ENCODE measurements around the gene CGB2. TPM values are rescaled to one million over a fixed set of nuclear protein-coding genes. Genes with fewer than 3 reads are reported as not detected.
"Not testable (repeated sequence)": the region's sequence is repeated elsewhere in the genome, so short reads cannot be mapped to it uniquely, and the experiment has no call there.

Gene CGB2
- polyA plus RNA-seq (not detected in 2 replicates), polyA minus RNA-seq (not detected in 2 replicates)

DNA sequence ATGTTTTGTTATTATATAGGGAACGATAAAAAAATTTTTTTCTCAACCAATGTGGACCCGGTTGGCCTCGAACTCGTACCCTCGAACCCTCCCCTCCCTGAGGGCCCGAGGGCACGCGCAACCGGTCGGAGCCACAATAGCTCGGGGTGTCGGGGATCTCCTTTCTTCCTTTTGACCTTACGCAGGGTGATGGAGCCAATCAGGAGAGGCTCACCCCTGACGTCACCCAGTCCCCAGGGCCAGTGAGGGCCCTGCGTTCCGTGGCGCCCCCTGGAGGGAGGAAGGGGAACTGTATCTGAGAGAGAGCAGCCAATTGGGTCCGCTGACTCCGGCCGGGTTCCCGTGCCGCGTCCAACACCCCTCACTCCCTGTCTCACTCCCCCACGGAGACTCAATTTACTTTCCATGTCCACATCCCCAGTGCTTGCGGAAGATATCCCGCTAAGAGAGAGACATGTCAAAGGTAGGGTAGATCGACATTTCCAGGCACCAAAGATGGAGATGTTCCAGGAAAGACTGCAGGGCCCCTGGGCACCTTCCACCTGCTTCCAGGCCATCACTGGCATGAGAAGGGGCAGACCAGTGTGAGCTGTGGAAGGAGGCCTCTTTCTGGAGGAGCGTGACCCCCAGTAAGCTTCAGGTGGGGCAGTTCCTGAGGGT, at the start of gene CGB2:
TSS of gene CGB2 (plus strand) at position 249 of the 660 bp plus-strand sequence. CDS start at position 455, 206 bp downstream.
- not testable (repeated sequence) for H3K27ac ChIP-seq (ENCODE audit: low read length); H3K36me3 ChIP-seq (ENCODE audit: insufficient read depth, low read length); H3K4me2 ChIP-seq (ENCODE audit: low read length); H4K20me1 ChIP-seq (ENCODE audit: insufficient read depth); H3K9me2 ChIP-seq (ENCODE audit: insufficient read depth, low read length); H3F3A ChIP-seq (ENCODE audit: insufficient read depth, low read length, poor library complexity, severe bottlenecking); H3K9me3 ChIP-seq (ENCODE audit: low read length); H3K27me3 ChIP-seq (ENCODE audit: insufficient read depth, low read depth, low read length); H3K4me3 ChIP-seq (ENCODE audit: low read length); H3K9ac ChIP-seq (ENCODE audit: low read length); H2AFZ ChIP-seq (ENCODE audit: low read depth, low read length); H3K79me2 ChIP-seq (replicated peaks; ENCODE audit: insufficient read depth, low read length)

DNA sequence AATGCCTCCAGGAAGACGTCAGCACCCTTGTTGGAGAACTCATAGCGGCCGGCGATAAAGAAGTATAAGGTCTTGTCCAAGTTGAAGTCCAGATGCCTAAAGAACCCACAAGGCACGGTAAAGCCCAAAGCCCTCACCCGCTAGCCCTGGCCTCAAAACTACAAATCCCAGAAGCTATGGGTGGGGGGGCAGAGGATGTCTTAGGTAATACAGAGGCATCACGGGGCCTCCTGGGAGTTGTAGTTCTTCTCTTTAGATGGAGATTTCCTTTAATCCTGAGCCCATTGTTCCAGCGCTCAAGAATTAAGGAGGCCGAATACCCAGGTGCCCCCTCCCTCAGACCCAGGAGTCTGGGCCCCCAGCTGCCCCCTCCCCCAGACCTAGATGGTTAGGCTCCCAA, 49.4 kb upstream of the CGB2 start:
- TF ChIP-seq, protein P1, sequence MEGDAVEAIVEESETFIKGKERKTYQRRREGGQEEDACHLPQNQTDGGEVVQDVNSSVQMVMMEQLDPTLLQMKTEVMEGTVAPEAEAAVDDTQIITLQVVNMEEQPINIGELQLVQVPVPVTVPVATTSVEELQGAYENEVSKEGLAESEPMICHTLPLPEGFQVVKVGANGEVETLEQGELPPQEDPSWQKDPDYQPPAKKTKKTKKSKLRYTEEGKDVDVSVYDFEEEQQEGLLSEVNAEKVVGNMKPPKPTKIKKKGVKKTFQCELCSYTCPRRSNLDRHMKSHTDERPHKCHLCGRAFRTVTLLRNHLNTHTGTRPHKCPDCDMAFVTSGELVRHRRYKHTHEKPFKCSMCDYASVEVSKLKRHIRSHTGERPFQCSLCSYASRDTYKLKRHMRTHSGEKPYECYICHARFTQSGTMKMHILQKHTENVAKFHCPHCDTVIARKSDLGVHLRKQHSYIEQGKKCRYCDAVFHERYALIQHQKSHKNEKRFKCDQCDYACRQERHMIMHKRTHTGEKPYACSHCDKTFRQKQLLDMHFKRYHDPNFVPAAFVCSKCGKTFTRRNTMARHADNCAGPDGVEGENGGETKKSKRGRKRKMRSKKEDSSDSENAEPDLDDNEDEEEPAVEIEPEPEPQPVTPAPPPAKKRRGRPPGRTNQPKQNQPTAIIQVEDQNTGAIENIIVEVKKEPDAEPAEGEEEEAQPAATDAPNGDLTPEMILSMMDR (IDR thresholded peaks at IDR 0.05; ENCODE audit: poor library complexity, severe bottlenecking), result no peak
- TF ChIP-seq TAF1 (IDR thresholded peaks at IDR 0.05; ENCODE audit: low read depth) (no peak), EZH2 (IDR thresholded peaks at IDR 0.05; ENCODE audit: borderline replicate concordance, insufficient read depth, low read length, poor library complexity, severe bottlenecking) (no peak), EP300 (conservative IDR thresholded peaks at IDR 0.05; ENCODE audit: poor library complexity, severe bottlenecking) (no peak), MXI1 (conservative IDR thresholded peaks at IDR 0.05; ENCODE audit: poor library complexity, severe bottlenecking) (no peak), SMC3 (conservative IDR thresholded peaks at IDR 0.05; ENCODE audit: poor library complexity) (no peak), RAD21 (conservative IDR thresholded peaks at IDR 0.05) (no peak), POLR2AphosphoS5 (IDR thresholded peaks at IDR 0.05) (no peak)
- TF ChIP-seq, protein P2, sequence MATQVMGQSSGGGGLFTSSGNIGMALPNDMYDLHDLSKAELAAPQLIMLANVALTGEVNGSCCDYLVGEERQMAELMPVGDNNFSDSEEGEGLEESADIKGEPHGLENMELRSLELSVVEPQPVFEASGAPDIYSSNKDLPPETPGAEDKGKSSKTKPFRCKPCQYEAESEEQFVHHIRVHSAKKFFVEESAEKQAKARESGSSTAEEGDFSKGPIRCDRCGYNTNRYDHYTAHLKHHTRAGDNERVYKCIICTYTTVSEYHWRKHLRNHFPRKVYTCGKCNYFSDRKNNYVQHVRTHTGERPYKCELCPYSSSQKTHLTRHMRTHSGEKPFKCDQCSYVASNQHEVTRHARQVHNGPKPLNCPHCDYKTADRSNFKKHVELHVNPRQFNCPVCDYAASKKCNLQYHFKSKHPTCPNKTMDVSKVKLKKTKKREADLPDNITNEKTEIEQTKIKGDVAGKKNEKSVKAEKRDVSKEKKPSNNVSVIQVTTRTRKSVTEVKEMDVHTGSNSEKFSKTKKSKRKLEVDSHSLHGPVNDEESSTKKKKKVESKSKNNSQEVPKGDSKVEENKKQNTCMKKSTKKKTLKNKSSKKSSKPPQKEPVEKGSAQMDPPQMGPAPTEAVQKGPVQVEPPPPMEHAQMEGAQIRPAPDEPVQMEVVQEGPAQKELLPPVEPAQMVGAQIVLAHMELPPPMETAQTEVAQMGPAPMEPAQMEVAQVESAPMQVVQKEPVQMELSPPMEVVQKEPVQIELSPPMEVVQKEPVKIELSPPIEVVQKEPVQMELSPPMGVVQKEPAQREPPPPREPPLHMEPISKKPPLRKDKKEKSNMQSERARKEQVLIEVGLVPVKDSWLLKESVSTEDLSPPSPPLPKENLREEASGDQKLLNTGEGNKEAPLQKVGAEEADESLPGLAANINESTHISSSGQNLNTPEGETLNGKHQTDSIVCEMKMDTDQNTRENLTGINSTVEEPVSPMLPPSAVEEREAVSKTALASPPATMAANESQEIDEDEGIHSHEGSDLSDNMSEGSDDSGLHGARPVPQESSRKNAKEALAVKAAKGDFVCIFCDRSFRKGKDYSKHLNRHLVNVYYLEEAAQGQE (IDR thresholded peaks at IDR 0.05; ENCODE audit: borderline replicate concordance), result no peak
- Histone ChIP-seq H3K27ac (ENCODE audit: low read length) (no peak overlapping the region), H3K27me3 (ENCODE audit: insufficient read depth, low read depth, low read length) (no peaks in the 10 kb centered on the region), H3K9ac (ENCODE audit: low read length) (no peak overlapping the region), H4K20me1 (ENCODE audit: insufficient read depth) (no peaks in the 10 kb centered on the region), H3K9me2 (ENCODE audit: insufficient read depth, low read length) (no peaks in the 10 kb centered on the region), H3K36me3 (ENCODE audit: insufficient read depth, low read length) (no peaks in the 10 kb centered on the region), H3K9me3 (ENCODE audit: low read length) (no peaks in the 10 kb centered on the region), H3F3A (ENCODE audit: insufficient read depth, low read length, poor library complexity, severe bottlenecking) (no peaks in the 10 kb centered on the region), H3K4me3 (ENCODE audit: low read length) (no peak overlapping the region), H3K4me2 (ENCODE audit: low read length) (no peak overlapping the region), H3K79me2 (replicated peaks; ENCODE audit: insufficient read depth, low read length) (no peaks in the 10 kb centered on the region), H2AFZ (ENCODE audit: low read depth, low read length) (no peak overlapping the region)
